GM21526 (cell line): ENCODE results near the gene MPPED1.

ENCODE experiments used
- ATAC-seq: cut with Tn5 transposase; IDR thresholded peaks from one replicate; pipeline ENCODE4 v1.9.1; 2021; ENCODE audit warnings: moderate library complexity; ENCODE audit not compliant: unreplicated experiment, low FRiP score

The MPPED1 gene

DNA sequence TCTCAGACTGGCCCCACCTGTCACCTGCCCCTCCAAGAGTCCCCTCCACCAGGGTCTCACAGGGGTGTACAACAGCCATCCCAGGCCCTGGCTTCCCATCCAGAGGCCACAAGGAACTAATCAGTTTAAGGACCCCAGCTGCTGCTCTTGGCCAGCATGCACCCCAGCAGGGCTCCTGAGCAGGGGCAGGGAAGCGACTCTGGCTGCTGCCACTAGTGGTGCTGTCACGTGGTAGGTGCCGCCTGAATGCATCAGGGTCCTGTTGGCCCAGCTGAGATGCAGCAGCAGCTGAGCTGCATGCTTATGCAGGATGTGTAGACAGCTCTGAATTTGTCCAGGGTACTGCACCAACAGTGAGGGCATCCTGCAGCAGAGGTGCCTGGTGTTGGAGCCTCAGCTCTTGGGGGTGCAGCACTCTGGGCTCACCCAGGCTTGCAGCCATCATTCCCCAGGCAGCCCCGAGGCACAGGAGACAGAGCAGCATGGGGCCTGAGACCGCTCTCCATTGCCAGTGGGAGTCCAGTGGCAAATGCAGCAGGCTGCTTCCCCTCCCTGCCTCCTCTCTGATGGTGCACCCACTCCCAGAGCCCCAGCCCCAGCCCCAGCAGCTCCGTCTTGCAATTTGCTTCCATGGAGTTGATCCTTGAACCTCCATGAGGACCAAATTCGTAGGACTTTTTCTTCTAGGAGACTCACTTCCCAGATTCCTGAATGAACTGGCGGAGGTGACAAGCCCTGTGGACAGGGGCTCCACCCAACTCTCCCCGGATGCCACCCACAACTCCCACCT is 98.7 kb downstream of the MPPED1 start:
- ATAC-seq = no peak

DNA sequence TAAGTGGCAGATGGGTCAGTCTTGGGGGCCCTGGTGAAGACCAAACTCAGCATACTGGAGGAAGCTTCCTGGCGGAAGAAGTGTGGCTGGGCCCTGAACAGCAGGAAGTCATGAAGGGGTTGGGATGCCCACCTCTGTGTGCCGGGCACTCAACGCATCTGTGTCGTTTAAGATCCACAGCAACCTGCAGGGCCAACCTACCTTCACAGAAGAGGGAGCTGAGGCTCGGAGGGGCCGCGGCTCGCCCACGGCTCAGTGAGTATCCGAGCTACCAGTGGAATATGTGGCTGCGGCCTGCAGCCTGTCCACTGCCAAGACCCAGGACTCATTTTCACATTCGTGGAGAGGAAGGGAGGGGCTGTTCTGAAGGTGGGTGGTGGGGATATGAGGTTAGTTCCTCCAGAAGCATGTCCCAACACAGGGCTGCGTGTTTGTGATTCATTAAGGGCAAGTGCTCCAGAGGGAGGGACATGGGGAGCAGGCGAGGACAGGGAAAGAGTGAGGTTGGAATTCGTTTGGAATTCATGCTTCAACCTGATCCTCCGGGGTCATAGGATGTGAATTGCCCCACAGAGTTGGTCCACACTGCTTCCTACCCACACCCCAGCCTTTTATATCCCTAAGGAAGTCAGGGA is 99.6 kb downstream of the MPPED1 start:
- no peak for ATAC-seq

DNA sequence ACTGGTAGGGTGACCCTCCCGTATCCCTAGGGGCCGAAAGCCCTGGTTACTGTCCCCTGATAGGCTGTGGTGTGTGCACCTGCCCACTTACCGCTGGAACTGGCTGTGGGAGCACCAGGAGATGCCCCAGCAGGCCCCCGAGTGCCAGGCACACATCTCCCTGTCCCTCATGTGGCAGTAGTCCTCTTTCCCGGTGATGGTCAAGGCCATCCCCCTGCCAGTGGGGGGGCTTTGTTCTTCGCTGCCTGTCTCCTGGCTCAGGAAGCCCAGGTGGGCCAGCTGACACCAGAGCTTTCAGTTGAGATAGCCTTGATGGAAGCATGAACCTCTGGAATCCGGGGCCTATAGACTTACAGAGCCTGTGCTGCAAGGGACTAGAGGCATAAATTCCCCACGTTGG is 100.5 kb downstream of the MPPED1 start:
- ATAC-seq = no peak

DNA sequence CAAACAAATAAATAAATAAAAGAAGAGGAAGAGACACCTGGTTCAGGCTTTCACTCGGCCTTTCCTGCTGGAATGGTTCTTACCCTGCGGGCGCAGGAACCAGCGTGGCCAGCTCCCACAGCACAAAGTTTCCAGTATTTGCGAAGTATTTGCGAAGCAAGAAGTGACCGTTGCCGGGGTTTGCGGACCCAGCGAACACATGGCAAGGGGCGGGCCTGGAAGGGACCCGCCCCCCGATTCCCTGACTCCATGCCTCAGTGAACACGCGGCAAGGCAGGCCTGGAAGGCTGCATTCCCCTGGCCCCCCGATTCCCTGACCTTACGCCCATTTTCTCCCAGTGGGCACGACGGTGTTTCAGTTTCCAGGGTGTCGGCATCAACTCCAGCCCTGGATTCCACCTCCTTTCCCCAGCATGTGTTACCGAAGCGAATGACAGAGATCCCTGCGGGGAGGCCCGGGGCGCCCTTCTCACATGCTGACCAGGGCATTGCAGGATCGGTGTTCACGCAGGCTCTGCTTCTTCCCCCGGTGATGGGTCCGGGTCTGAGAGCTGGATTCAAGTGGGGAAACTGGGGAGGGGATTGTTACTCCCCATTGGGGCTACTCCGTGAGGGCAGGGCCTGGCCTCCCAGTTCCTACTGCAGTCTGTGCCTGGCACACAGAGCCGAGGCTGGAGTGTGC is 102.8 kb downstream of the MPPED1 start:
- no peak for ATAC-seq

DNA sequence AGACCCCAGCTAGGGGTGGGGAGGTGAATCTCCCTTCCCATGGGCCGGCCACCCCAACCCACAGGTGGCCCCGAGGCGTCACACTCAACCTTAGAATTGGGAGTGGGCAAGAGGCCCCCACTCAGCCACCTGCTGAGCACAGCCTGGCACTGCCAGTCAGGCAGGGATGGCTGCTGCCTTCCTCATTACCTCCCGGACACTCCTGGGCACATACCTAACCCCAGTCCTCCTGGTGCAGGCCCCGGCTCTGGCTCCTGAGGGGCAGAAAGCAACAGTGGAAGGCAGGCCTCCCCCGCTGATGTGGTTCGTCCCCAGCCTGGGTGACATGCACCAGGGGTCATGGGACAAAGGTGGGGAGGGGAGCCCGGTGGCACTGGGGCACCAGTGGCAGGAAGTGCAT is 103.6 kb downstream of the MPPED1 start:
- no peak for ATAC-seq

DNA sequence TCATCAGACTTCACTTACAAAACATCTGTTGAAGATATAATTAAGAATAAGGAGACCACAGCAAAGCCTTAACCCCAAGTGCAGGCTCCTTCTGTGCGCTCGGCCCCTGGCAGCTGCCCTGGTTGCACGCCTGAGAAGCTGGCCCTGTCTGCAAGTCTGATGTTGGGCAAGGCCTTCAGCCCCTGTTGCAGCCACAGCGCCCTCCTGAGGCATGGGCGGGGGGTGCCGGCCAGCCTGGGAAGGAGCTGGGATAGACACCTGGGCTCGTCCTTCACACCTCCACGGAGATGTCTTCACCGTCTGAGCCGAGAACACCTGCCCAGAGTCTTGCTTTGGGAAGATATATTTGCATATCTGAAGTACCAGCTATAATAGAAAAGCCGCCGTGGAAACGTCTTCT is 104.1 kb downstream of the MPPED1 start:
- ATAC-seq = no peak

DNA sequence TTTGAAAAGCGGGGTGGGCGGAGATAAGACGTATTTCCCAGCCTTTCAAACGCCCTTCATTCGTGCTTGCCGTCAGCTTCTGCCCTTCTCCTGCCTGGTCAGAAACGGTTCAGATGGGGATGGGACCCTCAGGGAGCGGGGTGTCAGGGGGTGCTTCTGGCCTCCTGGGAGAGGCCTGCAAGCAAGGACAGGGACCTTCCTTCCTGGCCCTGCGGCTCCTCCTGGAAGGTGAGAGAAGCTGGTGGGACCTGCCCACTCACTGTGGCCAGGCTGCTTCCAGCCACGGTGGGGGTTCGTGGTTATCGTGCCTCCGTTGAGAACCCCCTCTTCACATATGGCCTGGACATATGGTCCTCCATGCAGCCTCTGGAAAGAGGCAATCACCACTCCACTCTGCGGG is 104.6 kb downstream of the MPPED1 start:
- ATAC-seq = no peak

DNA sequence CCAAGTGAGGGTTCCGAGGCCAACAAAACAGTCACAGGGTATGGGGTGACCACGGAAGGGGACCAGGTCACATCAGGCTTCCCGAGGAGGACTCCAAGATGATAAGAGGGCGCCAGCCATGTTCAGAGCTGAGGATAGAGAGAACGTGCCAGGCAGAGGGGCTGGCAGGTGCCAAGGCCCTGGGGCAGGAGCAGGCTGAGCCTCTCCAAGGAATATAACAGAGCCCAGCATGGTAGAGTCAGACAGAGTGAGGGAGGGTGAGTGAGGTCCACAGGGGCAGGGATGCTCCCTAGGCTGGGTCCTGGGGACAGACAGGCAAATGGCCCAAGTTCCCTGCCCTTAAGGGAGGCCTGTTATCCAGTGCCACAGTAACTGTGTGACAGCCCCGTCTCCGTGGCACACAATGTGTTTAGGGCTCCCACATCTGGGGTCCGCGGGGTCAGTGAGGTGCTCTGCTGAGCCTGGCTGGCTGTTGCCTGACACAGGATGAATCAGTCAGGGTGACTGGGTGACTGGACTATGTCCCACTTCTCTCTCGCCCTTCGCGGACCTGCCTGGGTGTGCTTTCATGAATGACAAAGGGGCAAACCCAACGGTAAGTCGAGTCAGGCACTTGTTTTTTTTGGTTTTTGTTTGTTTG is 105.3 kb downstream of the MPPED1 start:
- ATAC-seq = no peak

DNA sequence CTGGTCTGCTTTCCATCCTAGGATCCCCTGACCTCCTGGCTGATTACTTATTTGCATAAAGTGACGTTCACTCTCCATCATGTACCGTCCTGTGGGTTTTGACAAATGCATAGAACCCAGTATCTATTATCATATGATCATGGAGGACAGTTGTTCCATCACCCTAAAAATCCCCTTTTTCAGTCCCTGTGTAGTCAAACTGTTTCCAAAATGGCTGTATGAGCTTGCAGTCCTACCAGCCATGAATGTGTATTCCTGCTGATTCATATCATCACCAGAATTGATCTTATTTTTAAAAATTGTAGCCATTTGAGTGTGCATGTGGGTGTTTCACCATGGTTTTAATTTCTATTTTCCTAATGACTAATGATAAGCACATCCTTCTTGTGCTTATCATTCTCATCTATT is 108.8 kb downstream of the MPPED1 start:
- ATAC-seq = no peak

DNA sequence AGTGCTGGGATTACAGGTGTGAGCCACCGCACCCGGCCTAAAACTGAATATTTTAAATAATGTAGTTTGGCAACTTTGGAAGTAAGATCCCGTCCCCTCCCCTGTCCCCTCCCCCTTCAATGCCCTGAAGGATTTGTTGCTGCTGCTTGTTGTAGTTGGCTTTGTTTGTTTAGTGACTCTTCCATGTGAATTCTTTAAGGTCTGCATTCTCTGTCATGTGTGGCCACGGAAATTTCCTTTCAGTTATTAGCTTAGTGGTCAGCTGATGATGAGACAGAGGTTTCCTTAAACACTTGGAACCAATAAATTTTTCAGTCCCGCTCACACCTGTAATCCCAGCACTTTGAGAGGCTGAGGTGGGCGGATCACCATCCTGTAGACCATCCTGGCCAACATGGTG is 109.9 kb downstream of the MPPED1 start:
- ATAC-seq = no peak

DNA sequence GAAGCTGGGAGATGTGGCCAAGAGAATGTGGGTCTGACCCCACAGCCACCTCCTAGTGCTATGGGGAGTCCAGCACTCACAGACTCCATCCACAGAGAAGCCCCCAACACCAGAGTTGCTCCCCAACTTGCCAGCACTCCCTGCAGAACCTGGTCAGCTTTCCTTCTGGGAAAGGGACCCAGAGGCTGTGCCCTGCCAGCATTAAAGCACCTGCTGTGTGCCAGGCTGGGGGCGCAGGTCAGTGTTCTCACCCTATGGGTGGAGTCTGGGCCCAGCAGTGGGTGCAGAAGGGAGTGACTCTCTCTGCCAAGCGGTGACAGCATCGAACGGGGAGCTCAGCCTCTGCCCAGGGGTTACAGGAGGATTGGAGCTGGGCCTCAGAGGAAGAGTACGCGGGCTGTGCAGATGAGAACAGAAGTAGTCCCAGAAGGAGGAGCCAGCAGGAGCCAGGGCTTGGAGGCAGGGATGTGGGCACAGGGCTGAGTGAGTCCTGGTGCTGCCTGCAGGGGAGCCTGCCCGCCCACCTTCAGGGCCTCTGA is 114.4 kb downstream of the MPPED1 start:
- ATAC-seq = no peak

DNA sequence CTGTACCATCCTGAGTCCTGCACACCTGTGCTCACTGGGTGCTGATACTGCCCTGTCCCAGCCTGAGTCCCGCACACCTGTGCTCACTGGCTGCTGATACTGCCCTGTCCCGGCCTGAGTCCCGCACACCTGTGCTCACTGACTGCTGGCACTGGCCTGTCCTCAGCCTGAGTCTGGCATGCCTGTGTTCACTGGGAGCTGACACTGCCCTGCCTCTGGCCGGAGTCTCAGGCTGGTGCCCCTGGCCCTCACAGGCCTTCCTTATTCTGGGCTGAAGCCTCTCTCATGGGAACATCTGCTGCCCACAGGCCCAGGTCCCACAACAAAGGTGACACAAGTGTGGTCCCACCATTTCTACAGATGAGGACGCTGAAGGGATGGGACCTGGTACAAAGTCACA is 115.1 kb downstream of the MPPED1 start:
- no peak for ATAC-seq

DNA sequence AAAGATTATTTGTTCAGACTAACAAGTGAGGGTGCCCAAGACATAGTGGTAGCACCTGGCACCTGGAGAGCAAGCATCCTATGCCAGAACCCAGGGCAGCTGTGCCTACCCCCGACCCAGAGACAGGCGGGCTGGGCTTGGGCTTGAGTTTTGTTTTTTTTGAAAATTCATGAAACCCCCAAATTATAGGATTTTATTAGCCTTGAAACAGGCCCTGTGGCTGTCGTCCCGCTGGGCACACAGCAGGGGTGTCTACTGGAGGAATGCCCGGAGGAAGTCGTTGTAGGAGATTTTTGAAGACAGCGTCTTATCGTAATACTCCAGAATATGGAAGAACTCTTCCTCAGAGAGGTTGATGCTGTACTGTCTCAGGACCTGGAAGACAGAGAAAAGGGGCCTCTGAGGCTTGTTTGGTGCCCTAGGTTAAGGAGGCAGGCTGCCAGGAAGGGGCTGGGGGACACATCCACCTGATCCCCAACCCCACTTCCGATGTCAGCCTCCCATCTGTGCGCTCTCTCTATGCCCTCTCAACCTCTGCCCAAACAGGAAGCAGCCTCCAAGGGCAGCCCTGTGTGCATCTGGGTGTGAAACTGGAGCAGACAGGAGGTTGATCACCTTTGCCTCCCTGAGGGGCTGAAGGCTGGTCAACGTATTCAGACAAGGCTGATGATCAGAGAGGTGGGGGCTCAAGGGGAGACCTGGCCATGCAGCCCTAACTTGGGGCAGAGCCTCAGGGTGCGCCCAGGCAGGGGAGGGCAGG is 117.0 kb downstream of the MPPED1 start:
- ATAC-seq = no peak

DNA sequence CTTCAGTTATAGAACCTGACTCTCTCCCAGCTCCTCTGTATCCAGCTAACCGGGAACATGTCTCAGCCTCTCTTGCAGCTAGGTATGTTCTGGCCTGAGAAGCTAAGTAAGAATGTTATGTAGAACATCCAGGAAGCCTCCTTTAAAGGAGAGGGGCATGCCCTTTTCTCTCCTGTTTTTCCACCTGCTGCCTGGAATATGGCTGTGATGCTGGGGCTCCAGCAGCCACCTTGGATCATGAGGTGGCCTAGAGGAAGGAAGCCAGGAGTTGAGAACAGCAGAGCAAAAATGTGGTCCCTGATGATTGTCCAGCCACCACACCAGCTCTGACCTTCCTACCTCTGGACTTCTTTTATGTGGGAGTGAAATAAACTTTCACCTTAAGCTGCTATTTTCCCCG is 117.6 kb downstream of the MPPED1 start:
- ATAC-seq = no peak

DNA sequence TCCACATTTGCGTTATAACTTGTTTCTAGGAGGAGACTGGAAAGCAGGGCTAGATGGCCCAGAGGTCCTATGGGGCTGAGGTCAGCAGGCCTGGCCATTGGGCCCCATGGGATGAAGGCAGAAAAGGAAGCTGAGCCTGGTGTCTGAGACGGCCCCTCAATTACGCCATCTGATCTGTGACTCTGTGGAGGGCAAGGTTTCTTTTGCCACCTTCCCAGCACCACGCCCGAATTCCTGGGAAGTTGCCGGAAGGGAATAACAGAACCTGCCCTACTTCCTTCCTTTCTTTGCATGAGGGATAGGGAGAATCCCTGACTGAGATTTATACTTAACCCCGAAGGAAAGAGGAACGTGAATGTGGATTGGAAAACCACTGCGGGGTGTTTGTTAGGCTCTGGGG is 118.1 kb downstream of the MPPED1 start:
- ATAC-seq = no peak

DNA sequence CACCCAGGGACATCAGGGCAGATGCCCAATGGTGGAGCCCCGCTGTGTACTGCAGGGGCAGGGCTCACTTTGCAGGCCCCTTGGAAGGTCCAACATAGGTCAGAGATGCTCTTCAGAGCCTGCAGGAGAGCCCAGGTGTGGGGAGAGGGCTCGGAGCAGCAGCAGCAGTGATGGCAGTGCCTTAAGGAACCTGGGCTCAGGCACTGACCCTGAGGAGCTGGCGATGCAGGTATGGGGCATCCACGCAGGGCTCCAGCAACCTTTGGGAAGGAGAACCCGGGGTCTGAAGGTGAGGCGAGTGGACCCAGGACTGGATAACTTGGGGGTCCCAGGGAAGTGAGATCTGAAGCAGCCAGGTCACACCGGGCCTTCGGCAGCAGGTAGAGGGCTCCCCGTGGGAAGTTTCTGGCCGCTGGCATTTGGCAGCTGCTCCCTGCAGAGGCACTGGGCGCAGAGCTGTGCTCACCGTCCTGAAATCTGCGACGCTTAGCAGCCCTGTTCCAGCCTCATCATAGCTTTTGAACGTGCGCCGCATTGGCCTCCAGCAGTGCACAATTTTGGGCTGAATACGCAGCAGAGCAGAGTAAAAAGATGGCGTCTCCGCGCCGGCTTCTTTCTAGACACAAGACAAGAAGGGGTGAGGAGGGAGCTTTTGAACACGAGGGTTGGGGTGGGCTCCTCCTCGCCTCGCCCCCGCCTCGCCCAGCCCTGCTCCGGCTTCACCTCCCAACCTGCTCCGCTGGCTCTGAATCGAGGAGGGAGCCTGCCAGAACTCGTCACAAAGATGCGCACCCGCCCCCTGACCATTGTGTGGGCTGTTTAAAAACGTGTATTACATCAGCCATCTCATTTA is 118.8 kb downstream of the MPPED1 start:
- no peak for ATAC-seq

DNA sequence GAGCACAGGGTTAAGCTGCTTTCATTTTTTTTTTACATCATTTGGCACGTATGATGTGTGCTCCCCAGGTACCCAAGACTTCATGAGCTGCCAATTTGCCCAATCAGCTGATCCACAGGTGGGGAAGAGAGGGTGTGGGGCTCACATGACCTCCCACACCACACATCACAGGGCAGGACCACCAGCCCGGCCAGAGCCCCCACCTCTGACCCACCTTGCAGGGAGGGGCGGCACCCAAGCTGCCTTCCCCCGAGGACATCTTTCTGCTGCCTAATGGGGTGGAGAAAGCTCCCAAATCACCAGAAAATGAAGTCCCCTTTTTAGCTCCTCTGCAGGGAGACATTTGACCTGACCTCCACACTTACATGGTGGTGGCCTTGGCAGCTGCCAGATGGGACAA is 119.8 kb downstream of the MPPED1 start:
- ATAC-seq = no peak

DNA sequence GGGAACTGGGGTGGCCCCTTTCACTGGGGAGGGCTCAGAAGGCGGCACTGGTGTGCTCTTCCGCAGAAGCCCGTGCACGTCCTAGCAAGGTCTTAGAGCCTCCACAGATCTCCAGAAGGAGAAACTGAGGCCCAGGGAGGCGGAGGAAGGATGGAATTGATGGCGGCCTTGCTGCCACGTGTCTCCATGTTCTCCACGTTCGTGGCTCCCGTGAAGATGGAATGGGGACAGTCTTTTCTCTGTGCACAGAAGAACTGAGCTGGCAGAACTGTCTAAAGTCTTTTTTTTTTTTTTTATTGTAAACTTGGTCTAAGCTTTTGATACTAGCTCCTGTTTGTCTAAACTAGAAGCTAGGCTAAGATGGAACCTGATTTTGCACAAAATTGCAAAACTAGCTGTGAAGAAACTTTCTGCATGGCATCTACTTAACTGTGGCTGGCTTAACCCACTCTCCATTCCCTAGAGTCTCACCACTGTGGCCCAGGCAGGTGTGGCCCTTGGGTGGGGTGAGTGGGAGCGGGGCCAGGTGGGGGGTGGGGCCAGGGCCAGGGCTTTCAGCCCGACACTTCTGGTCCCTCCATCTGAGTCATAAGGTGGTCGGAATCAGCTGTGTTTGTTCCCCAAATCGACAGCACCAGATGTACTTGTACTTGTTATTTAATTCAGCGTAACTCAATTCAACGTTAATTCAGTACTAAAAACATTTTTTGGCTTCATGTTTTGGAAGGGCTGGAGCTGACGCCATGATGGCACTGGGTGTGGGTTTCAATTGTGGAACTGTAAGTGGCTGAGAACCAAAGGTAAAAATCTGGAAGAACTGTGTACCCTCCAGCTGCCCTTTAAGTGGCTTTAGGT is 120.7 kb downstream of the MPPED1 start:
- no peak for ATAC-seq

DNA sequence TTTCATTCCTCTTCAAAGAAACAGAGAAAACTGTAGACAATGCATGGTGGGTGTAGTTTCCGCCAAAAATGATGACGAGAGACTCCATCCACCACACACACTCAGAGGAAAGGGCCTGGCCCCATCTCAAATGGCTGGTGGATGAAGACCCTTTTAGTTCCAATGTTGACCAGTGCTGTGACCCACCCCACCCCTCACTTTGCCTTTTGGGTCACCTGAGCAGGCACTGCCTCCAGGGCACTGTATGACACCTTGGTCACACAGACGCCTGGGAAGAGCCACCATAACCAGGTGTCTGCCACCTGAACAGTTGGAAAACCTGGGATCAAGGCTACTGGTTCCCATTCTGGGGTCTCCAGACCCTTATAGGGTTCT is 121.3 kb downstream of the MPPED1 start:
- ATAC-seq = no peak
